ENCODE measurements around the gene IMPDH2.

Gene IMPDH2

GRCh38 chr3:48984663-48985062, 44.5 kb downstream of the IMPDH2 start:
- DNase-seq (ENCODE audit: low read depth in 2 of 3, low spot score in 1 of 3), result no peak

DNA sequence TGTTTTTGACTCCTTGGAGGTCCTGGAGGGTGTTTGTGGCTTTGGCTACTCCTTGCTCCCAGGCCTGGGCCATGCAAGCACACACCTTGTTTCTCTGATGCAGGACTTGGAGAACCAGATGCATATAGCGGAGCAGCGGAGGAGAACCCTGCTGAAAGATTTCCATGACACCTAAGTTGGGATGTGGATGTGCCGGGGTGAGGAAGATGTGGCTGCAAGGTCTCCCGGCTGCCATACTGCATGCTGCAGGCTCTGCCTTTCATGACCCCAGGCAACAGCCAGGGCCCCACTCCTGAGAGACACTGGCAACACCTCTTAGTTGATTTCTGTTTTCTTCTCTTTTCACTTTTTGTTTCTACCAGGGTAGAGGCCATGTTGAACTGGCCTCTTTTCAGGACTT, 46.1 kb downstream of the IMPDH2 start:
- DNase-seq (ENCODE audit: low read depth in 2 of 3, low spot score in 1 of 3), result no peak

- no peak for DNase-seq (ENCODE audit: low read depth in 2 of 3, low spot score in 1 of 3)
Measured at GRCh38 chr3:48982686-48983085, 46.5 kb downstream of the IMPDH2 start.

DNA sequence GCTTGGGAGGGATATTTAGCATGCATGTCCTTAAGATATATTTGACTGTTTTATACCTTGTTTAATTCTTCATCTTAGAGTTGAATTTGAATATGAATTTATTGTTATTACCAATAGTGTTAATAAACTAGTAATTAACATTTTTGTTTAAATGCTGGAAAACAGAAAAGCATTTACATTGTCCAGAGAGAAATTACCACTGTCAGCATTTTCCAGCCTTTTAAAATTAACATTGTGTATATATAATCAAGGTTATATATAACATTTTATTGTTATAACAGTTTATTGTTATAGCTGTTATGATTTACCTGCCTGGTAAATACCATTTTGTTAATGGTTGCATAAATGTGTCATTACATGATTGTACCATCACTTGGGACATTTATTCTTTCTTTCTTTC, 47.2 kb downstream of the IMPDH2 start:
- DNase-seq (ENCODE audit: low read depth in 2 of 3, low spot score in 1 of 3), result no peak

DNA sequence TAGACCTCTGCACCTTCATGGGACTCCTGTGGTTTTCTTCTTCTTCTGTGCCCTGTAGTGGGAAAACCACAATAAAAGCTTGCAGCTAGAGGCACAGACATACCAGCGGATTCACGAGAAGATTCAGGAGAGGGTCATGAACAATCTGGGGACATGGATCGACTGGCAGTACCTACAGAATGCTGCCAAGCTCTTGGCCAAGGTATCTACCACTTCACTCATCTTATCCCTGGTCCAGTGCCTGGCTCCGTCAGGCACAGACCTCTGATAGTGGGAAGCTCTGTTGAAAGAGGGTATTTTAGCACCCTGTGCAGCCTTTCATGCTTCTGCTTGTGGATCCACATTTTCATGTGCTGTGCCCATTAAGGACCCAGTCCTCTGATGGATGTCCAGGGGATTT, 48.9 kb downstream of the IMPDH2 start:
- DNase-seq (ENCODE audit: low read depth in 2 of 3, low spot score in 1 of 3), result no peak

- no peak for DNase-seq (ENCODE audit: low read depth in 2 of 3, low spot score in 1 of 3)
Measured at GRCh38 chr3:48979451-48979850, 49.7 kb downstream of the IMPDH2 start.

Measured in stimulated activated CD4-positive, alpha-beta T cell treated with anti-CD3 and anti-CD28 coated beads, Interleukin-12 subunit alpha, Interleukin-12 subunit beta, amount 100 ng/mL, for 48 hours (primary cell).